Amniotic stem cell (primary cell): ENCODE results near the gene ARPP21.

Experiments used
- DNase-seq: peaks from one replicate; lab custom pipeline; 2025; lab: John Stamatoyannopoulos, UW

Gene ARPP21

GRCh38 chr3:35675621-35676020 lies 36.3 kb downstream of the ARPP21 start:
- no peak for DNase-seq

GRCh38 chr3:35677797-35678196 lies 38.5 kb downstream of the ARPP21 start:
- DNase-seq: no peak

GRCh38 chr3:35678643-35679161 lies 39.4 kb downstream of the ARPP21 start:
- DNase-seq: no peak

- no peak for DNase-seq
Observed at GRCh38 chr3:35679409-35680080, 40.2 kb downstream of the ARPP21 start.

DNA sequence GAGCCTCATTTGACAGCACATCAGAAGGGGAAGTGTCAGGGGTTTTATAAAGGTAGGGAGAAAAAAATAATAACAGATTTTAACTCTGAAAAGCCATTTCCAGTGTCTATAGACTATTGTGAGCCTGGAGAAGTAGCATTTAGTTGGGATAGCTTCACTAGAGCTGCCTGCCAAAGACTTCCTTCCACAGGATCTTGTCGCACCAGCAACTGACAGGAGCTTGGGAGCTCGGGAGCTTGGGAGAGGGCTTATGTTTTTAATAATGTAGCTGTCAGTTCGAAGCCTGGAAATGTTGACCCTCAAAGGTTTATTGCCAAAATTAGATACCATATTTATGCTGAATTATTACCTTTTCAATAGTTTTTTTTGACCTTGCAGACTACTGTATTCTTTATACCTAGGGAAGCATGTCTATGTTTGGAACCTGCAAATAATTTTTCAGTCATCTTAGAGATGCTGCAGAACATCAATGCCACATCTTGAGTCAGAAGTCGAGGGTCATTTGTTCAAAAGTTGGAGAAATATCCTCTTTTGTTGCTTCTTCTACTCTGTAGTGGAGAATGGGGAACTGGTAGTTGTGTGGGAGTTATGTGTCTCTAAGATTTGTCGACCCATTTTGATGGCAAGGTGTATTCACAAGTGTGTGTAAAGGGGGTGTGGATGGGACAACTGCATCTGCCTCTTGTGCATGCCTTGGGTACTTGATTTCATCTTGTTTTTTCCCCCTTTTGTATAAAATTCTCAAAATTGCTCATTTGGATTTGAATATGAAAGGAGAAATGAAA lies 41.7 kb downstream of the ARPP21 start:
- DNase-seq: no peak

DNA sequence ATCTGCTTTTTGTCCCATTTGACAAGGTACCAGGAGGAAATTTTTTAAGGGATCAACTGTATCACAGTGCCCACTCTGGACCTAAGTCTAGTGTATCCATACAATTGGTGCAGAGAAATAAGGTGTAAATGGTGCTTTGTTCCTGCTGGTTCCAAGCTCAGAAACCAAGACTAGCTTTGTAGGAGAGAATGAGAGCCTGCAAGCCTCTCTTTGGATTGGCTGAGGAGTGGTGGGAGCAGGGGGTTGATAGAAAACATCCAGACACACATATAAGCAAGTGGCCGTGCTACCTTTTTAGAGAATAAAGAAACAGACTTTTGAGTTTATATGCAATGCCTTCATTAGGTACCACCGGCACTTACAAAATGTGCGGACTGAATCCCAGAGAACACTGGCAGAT lies 45.8 kb downstream of the ARPP21 start:
- no peak for DNase-seq

- DNase-seq: no peak
Observed at GRCh38 chr3:35688826-35689225, 49.5 kb downstream of the ARPP21 start.

- DNase-seq: no peak
Observed at GRCh38 chr3:35690271-35690670, 50.9 kb downstream of the ARPP21 start.

- DNase-seq: no peak
Observed at GRCh38 chr3:35705904-35706303, 66.6 kb downstream of the ARPP21 start.

GRCh38 chr3:35707904-35708303 lies 68.6 kb downstream of the ARPP21 start:
- DNase-seq: no peak

DNA sequence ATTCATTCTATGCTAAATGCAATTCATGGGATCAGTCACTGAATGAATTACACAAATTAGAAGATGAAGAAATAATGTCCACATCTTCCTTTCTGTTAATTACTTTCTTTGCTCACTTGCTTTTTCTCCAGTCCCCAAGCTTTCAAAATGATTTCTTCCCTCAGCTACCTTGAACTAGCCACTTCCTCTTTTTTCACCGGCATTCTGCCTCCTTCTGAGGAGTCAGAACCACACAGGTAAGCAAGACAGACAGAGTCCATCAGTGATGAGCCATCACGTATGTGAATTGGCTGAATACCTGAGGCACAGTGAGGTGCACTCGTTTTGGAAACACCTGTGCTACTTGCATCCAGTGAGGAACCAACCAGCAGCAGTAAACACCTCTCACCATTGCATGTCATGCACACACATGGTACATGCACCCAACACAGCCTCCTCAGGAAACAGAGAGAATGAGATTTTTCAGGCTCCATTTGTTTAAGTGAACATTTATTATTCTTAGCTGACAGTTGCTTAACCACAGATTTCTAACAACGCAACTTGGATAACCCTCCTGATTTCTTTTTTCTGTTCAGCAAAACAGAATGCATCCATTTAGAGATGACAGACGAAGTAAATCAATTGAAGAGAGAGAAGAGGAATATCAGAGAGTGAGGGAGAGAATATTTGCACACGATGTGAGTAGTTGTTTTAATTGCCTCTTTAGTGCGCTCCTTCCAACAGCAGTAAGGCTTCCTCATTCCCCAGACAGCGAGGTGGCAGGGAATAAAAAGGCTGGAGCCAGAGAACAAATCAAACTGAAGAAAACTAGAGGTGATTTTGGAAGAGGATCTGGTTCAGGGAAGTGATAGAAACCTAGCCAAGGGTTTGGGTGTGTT lies 69.3 kb downstream of the ARPP21 start:
- no peak for DNase-seq

GRCh38 chr3:35709691-35710090 lies 70.4 kb downstream of the ARPP21 start:
- no peak for DNase-seq

DNA sequence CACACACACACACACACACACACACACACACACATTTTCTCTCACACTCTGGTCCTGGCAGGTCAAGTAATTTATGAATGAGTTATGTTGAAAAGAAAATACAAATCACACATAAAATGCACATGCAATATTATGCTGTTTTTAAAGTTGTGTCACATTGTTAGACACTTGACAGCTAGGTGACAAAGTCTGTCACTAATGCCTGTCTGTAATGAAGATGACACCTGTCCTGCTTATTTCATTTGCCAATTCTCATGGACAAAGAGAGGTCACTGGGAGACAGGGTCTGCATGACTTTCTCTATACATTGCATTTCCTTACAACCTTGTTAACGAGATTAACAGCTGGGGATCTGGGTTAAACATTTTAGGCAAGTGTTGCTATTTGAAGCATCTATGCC lies 71.2 kb downstream of the ARPP21 start:
- no peak for DNase-seq

DNA sequence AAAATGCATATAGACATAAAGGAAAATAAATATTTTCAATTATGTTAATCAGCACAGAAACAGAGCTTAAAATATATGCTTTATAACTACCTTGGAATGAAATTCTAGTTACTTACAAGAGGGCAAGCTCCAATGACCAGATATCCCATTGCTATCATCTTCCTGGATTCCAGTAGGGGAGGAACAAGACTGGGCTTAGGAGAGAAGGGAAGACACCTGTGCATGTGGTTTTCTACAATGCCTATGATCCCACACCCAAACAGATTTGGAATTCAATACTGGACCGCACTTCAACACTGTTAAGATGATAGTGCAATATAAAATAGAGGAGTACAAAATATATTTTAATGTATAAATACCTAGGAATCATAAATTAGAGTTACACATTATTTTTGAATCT lies 79.6 kb downstream of the ARPP21 start:
- no peak for DNase-seq

- DNase-seq: no peak
Observed at GRCh38 chr3:35721628-35722027, 82.3 kb downstream of the ARPP21 start.

DNA sequence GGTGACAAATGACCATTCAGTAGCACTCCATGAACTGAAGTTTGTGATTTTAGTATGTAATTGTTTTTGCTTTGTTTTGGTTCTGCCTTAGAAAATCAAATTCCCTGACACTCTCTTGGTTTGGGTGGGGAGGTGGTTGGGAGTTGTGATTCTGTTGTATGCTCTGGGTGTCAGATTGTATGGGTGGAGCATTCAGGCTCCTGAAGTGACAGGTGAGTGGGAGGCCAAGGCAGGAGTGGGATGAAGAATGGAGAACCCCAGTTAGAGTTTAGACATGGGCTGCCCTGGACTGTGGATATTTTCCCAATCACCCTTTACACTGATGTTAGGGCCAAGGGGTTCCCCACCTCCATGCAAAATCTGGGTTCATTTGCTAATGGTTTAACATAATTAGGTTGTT lies 83.6 kb downstream of the ARPP21 start:
- no peak for DNase-seq

- no peak for DNase-seq
Observed at GRCh38 chr3:35723480-35724097, 84.3 kb downstream of the ARPP21 start.

GRCh38 chr3:35724106-35724505 lies 84.8 kb downstream of the ARPP21 start:
- no peak for DNase-seq

DNA sequence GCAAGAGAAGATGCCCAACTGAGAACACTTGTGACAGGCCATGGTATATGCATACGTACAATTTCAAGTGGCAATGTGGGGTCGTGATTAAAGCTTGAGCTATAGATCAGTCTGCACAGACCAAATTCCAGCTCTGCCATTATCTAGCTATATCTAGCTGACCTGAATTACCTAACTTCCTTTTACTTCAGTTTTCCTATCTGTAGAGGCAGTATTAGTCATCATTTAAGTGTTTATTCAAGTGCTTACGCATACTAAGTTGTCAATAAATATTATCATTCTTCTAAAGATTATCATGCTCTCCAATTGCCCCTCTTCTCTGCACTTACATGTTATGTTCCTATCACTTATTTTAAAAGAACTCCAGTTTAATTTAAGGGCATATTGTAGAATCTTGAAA lies 87.9 kb downstream of the ARPP21 start:
- DNase-seq: no peak

DNA sequence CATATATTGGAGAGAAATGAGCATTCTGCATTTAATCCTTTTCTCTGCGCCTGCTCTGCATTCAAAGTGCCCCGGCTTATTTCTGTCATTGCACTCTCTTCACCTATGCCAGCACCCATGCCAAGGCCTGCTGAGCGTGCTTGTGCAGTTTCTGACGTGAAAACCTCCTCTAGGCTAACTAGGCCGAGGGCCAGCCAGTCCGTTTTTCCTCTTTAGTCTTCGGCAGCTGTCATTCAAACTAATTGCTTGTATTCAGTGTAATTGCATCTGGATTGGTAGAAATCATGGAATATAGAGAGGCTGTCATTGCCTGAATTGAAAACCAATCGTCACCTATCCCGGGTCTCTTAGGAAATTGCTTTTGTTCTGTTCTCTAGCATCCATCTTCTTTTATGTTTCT lies 94.0 kb downstream of the ARPP21 start:
- DNase-seq: no peak

DNA sequence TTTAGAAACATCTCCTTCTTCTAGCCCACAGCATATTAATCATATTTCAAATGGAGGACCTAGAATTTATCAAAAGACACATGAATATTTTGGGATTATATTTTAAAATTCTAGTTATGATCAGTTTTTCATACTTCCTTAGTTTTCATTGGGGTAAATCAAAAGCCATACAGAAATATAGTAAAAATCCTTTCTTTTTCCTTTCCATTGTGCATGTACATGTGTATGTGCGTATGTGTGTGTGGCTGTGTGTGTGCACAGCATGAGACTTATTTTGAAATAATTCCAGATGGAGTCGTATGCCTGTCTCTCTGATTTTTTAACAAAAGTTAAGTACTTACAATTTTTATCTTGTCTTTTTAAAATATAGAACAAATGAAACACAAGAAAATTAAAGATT lies 94.5 kb downstream of the ARPP21 start:
- DNase-seq: no peak

DNA sequence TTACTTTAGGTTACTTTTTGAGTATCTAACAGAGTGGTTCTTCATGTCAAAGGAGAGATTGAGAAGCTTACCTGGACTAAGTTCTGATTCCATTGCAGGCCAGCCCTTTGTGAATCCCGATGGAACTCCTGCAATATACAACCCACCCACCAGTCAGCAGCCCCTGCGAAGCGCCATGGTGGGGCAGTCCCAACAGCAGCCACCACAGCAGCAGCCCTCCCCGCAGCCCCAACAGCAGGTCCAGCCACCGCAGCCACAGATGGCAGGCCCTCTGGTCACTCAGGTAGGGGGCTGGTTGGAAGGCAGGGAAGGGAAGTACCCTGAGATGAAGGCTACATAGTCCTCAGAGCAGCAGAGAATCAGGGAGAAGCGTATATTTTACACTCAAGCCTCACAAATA lies 97.8 kb downstream of the ARPP21 start:
- DNase-seq: no peak
